HG03159 (cell line): ENCODE results near the gene ACER3.
"Not testable (repeated sequence)": the region's sequence is repeated elsewhere in the genome, so short reads cannot be mapped to it uniquely, and the experiment has no call there.

ENCODE experiments used
- ATAC-seq: cut with Tn5 transposase; IDR thresholded peaks from one replicate; pipeline ENCODE4 v1.9.1; 2021; ENCODE audit warnings: mild to moderate bottlenecking, moderate library complexity; ENCODE audit not compliant: unreplicated experiment

The ACER3 gene

DNA sequence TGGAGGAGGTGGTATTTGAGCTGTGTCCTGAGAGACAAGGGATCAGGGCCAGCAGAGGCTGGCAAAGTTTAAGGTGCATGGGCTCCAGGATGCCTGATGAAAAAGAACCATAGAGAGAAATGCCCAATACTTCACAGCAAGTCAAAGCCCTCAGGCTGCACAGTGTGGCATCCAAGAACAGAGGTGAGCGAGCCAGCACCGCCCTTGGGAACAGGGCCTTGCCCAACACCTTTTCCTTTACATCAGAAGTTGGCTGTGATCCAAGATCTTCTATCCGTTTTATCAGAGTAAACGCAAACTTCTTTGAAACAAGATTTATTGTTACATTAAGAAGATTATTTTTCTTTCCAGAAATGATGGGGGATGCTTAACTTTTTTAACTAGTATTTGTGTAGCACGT lies 174.9 kb downstream of the ACER3 start:
- ATAC-seq, result no peak

GRCh38 chr11:77036398-77036797 lies 175.7 kb downstream of the ACER3 start:
- ATAC-seq, result no peak

DNA sequence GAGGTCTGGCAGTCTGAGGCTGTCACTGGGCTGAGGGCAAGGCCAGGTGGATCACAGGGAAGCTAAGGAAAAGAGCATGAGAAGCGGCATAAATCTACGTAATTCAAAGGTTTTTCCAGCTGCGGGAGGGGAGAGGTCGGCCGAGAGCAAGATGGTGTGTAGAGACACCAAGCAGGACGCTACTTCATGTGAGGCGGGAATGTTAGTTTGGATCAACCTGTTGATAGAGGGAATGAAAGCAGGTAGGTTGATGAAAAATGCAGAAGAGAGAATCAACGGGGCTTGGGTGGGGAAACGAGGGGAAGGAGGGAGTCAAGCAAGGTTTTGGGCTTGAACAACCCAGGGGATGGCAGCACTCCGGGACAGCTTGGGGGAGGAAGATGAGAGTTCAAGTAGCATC lies 176.3 kb downstream of the ACER3 start:
- no peak for ATAC-seq

- no peak for ATAC-seq
Observed at GRCh38 chr11:77038029-77038824, 177.5 kb downstream of the ACER3 start.

- ATAC-seq, result peak; percentile 35
Observed at GRCh38 chr11:77038825-77039326, 178.2 kb downstream of the ACER3 start.

GRCh38 chr11:77039491-77040400 lies 179.0 kb downstream of the ACER3 start:
- no peak for ATAC-seq

GRCh38 chr11:77040401-77040777 lies 179.7 kb downstream of the ACER3 start:
- ATAC-seq, result no peak

DNA sequence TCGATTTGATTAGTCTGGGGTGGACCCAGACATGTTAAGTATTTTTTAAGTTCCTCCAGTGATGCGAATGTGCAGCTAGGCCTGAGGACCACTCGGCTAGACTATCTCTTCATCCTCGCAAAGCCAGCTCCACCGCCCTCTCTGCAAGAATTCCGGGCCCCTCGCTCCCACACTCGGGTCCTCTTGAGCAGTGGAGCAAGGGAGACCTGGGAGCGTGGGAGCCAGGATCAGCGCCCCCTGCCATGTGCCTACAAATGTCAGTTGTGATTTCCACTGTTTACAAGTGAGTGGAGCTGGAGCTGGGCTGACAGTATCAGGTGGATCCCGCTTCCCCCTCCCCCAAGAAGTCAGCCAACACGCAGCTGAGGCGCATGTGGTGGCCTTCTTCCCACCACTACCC lies 180.2 kb downstream of the ACER3 start:
- no peak for ATAC-seq

DNA sequence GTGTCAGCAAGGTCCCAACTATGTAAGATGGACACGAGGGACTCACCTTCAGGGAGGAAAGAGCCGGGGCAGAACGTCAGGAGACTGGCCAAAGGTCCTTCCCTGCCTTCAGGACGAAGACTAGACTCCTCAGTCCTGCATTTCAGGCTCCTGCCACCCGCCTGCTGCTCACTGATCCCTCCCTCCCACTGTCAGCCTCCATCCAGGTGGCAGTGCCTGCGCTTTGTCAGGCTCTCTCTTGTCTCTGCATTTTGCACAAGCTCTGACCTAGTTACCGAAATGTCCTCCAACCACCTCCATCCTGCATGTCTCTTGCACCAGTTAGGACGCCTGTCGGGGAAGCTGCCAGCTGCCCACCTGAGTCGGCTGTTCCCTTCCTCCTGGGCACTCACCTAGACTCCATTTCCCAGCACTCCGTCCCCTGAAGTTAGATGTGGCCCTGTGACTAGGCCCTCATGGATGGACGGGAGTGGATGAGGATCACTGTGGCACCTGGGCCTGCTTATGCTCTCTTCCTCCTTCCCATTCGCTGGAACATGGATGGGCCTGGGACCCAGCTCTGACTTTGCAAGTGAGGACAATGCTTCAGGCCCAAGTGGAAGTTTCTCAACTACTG lies 181.5 kb downstream of the ACER3 start:
- ATAC-seq, result no peak

DNA sequence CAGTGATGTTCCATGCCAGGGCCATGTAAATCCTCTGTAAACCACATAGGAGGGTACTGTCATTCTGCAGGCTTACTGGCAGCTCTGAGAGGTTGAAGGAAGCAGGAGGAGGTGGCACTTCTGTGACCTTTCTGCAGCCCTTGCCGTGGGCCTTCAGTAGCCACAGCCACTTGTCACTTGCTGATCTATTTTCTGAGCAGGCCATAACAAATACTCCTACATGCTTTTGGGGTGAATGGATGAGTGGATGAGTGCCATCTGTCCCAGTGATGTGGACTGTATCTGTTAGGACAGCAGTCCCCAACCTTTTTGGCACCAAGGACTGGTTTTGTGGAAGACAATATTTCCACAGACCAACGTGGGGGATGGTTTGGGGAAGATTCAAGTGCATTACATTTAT lies 183.6 kb downstream of the ACER3 start:
- ATAC-seq, result no peak

- ATAC-seq, result no peak
Observed at GRCh38 chr11:77044886-77045285, 184.2 kb downstream of the ACER3 start.

DNA sequence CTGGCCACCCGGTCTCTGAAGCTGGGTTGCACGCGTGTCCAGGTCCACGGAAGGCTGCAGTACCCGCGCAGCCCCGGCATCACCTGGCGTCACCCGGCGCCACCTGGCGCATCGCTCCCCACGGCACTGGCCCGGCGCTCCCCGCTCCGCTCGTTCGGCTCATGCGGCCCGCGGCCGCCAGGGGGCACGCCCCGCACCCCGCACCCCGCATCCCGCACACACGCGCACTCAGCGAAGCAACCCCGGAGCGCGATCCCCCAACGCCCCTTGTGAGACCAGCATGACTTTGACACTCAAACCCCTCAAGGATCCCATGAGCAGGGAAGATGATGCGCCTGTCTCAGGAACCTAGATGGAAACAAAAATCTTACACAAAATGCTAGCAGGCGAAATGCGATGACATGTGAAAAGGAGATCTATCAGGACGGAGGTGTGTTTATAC lies 185.4 kb downstream of the ACER3 start:
- ATAC-seq, result no peak

- peak; percentile 82 for ATAC-seq
Observed at GRCh38 chr11:77047007-77047927, 186.5 kb downstream of the ACER3 start.

GRCh38 chr11:77047928-77048446 lies 187.3 kb downstream of the ACER3 start:
- ATAC-seq, result not testable (repeated sequence)

GRCh38 chr11:77049026-77049425 lies 188.3 kb downstream of the ACER3 start:
- ATAC-seq, result no peak

GRCh38 chr11:77051511-77051910 lies 190.8 kb downstream of the ACER3 start:
- no peak for ATAC-seq

- no peak for ATAC-seq
Observed at GRCh38 chr11:77052518-77052917, 191.8 kb downstream of the ACER3 start.

DNA sequence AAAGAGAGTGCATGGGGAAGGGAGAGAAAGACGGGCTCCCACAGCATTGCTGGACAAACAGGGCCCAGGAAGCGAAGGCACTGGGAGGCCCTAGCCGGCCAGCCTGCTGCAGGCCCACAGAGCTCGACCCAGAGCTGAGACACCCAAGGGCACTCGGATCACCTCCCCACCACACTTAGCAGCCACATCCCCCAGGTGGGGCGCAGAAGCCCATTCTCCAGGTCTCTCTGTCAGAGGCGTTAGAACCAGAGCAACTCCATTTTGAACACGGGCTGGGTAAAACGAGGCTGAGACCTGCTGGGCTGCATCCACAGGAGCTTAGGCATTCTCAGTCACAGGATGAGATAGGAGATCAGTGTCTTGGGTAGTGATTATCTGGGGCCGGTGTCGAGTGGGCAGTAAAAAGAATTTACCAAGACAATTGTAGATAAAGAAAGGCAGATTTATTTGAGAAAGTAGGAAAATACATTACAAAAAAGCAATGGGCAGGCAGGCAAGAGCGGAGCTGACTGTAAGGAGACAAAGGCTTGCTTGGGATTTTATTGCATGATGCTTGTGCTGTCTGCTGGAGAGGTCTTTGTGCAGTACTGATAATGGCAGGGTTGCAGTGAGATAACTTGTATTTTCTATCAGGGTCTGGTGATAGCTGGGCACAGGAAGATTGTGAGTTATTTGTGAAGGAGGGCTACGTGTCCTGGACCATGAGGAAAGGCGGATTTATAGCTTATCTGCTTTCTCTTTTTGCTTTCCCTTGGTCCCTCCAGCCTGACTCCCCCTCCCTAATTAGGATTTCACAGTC lies 192.7 kb downstream of the ACER3 start:
- ATAC-seq, result no peak

DNA sequence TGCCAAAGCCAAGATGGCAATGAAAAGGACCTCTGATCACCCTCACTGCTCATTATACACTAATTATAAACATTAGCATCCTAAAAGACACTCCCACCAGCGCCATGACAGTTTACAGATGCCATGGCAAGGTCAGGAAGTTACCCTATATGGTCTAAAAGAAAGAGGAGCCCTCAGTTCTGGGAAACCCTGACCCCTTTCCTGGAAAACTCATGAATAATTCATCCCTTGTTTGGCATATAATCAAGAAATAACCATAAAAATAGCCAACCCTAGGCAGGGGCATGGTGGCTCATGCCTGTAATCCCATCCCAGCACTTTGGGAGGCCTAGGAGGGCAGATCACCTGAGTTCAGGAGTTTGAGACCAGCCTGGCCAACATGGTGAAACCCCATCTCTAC lies 193.4 kb downstream of the ACER3 start:
- no peak for ATAC-seq
